GM21447 (cell line): ENCODE results near the gene TSPAN8.
"Not testable (repeated sequence)": the region's sequence is repeated elsewhere in the genome, so short reads cannot be mapped to it uniquely, and the experiment has no call there.

Experiments used
- ATAC-seq: cut with Tn5 transposase; IDR thresholded peaks from one replicate; pipeline ENCODE4 v1.9.1; 2021; ENCODE audit not compliant: unreplicated experiment

TSPAN8 gene

DNA sequence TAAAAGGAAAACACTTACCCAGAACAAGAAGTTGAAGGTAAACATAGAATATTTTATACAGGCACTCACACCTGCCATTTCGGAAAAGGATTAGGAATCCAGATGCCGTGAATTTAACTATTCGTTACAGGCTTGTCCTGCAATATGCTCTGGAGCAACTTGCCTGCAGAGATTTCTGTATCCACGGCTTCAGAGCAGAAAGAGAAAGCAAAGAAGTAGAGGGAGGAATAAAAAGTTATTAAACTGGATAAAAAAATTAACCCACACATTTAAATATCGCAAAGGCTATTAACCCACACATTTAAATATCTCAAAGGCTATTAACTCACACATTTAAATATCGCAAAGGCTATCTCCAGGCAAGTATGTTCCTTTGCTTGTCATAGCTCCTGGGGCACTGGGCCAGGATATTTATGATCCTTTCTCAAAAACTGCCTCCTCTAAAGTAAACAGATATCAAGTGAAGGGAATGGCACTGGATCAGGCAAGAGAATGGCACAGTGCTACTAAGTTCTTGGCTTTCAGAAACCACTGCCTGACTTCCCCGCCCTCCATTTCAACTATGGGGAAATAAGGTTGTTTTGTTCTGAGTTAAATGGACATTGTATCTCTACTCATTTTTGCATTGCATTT lies at the start of gene TSPAN8:
Gene TSPAN8 (minus strand): TSS at position 399 of the 633 bp plus-strand sequence. CDS start 321 bp downstream, at position 78.
- ATAC-seq, result no peak

DNA sequence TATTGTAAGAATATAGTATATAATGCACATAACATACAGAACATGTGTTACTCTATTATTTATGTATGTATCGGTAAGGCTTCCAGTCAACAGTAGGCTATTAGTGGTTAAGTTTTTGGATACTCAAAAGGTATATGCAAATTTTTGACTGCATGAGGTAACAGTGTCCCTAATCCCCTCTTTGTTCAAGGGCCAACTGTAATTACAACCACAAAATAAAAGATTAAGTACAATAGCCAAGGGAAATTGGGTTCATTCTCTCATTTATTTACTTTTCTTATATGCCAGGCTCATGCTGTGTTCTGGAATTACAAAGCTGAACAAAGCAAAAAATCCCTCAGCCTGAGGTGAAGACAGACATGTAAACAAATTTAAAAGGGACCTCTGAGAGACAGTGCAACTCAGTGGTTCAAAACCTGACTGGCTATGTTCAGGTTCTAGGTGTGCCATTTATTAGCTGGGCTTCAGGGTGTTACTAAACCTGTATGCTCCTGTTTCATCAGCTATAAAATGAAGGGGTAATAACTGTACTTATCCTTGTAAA lies 43.4 kb upstream of the TSPAN8 start:
- no peak for ATAC-seq

DNA sequence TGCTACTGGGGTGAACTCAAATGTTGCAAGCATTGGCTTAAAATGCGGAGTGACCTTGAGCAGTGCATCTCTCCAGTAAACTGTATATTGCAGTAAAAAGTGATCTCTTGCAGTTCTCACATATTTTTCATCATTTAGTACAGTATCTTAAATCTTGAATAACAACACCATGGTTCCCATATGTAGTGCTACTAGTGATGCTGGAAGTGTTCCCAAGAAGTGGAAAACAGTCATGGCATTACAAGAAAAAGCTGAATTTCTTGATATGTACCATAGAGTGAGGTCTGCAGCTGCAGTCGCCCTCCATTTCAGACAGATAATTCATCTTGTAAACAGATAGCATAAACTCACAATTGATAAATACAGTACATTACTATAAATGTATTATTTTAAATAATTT lies 42.9 kb upstream of the TSPAN8 start:
- no peak for ATAC-seq

DNA sequence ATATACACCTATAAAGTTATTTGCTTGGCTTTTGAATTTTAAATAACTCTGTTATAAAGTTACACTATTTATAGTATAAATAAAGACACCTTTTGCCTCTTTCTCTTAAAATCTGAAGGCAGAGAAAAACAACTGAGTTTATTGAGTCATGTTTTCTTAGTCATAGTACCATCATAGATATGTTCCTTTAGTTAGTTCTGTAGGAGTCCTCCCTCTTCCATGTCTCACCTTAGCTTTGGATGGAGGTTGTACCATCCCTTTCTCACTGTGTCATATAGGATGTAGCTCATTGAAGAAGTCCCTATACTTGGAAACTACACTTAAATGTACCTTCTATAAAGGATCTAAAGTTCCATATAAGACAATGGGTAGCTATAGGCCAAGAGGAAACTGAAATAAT lies 39.7 kb upstream of the TSPAN8 start:
- no peak for ATAC-seq

DNA sequence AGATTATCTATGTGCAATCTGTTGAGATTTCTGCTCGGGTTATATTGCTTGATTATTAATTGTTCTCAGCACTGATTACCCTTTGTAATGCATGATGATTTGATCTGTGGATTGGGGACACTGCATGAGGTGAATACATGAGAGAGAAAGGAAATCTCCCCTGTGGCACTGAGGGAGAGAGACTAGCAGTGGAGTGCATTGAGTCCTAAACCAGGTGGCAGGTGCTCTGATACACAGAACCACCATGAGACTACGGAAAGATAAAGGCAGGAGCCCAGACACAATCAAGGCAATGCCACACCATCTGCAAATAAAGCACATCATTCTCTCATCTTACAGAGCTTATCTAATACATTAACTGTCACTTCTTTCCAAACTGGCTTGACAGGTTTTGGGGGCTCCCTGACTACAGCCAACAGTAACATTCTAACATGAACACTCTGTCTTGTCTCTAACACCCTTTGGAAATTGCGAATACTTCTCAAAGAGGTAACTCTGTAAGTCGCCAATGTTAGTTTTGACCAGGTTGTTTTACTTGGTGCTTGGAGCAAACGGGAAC lies 37.6 kb upstream of the TSPAN8 start:
- no peak for ATAC-seq

DNA sequence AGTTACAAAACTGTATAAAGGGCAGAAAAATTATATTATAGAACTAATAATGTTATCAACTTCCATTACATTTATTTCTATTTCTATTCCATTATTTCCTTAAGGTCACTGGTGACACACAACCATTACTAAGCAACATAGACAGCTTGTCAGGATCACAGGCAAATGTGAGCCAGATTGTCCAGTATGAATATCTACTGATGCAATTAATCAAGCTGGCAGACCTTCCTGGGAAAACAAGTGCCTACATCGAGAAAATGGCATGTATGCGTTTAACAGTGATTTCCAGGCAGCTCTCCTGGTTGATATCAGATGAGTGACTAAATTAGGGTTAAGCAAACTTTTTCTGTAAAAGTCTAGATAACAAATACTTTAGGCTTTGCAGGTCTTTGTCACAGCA lies 36.9 kb upstream of the TSPAN8 start:
- no peak for ATAC-seq

DNA sequence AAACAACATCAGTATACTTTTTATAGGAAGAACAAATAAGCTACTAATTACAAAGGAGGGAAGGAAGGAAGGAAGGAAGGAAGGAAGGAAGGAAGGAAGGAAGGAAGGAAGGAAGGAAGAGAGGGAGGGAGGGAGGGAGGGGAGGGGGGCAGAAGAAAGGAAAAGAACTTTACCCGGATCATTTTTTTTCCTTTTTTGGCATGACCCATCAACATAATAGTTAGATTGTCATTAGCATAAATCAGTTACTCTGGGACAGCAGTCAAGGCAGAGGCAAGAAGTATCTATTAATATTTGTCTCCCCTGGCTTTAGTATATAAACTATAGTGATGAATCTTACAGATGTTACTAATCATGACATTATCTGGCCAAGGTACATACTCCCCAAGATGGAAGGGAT lies 35.2 kb upstream of the TSPAN8 start:
- no peak for ATAC-seq

DNA sequence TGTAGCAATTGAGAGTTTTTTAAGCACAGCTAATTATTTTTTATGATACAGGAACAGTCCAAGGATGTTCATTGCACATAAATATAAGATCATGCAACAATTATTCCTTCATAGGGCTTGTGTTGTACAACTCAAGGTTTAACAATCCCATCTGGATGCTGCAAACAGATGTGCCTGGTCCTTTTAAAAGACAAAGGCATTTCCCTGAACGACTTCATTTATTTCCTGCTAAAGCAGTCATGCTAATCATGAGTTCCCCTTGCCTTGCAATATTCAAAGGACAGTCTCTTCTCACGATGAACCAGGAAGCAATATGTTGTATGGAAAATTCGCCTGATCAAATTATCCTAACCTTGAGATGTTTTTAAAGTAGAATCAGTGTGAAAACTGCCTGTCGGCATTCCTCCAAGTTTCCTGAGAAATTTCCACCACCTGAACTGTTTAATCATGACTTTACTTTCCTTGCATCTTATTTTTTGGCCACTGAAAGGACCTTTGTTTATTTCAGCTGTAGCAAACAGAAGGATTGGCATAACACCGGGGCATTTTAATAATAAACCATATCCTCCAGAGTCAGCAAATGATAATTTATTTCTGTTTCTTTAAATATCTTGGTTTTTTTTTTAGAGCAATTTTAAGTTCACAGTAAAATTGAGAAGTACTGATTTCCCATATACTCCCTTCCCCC lies 33.9 kb upstream of the TSPAN8 start:
- no peak for ATAC-seq

DNA sequence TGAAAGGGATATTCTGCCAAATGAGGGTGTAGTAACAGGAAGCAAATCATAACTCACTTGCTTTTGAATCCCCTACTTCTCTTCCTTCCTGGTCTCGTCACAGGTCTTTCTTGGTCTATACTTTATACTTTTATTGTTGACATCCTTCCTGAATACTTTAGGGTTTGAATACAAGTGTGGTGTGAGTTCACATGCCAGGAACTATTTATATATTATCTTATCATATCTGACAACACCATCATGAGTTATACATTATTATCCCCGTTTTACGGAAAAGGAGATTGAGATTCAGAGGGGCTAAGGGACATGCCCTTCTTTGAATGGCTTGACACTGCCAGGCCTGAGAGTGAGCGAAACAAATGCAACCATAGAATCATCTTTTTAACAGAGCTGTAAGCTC lies 33.0 kb upstream of the TSPAN8 start:
- ATAC-seq, result no peak

DNA sequence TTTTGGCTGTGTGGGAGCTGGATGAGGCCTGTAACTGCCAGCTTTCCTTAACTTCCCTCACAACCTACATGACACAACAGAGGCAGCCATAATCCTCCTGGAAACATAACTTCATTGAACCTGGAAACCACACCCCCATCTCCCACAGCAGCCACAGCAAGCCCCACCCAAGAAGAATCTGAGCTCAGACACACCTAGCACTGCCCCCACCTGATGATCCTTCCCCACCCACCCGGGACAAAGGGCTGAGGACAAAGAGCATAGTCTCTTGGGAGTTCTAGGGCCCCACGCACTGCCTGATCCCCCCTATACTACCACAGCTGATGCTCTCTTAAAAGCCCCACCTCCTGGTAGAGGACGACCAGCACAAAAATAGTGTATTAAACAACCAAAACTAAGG lies 29.6 kb upstream of the TSPAN8 start:
- no peak for ATAC-seq

DNA sequence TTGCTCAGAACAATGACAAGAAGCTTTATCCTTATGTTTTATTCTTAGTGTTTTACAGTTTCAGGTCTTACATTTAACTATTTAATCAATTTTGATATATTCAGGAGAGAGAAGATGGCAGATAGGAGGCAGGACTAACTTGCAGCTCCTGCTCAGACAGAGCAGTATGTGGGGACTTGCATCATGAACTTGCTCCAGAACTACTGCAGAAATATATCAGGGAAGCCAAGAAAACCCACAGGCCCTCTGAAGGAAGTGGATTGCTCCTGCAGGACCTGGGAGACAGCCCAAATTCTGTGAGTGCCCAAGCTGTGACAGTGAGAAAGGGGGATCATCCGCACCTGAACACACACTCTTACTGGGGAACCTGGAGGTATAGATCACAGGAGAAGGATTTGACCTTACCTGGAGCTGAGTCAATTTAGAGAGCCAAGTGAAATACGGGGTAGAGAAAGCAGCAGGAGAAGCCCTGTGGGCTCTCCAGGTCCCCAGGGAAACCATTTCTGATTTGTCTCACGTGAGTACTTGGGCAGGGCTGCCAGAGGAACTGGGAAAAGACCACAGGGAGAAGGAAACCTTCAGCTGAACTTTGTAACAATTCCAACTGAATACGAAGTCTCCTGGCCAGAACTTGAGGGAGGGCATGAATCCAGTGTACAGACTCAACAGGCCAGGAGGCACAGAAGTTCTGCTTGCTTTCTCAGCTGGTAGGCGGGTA lies 28.9 kb upstream of the TSPAN8 start:
- no peak for ATAC-seq

DNA sequence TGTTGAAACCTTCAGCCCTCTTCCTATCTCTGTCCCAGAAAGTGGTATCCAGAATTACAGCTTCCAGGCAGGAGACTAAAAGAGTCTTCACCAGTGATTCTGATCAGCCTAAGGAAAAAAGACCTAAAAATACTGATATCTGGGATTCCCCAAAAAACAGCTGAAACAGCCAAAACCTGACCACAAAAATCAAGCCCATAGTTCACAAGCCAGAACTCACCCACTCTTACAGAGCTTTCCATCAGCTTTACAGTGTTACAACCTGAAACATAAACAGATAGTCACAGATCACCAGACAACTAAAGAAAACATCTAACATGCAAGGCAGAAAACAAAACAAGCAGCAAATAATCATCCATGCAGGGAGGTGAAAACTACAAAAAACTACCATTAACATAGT lies 26.0 kb upstream of the TSPAN8 start:
- ATAC-seq, result no peak

DNA sequence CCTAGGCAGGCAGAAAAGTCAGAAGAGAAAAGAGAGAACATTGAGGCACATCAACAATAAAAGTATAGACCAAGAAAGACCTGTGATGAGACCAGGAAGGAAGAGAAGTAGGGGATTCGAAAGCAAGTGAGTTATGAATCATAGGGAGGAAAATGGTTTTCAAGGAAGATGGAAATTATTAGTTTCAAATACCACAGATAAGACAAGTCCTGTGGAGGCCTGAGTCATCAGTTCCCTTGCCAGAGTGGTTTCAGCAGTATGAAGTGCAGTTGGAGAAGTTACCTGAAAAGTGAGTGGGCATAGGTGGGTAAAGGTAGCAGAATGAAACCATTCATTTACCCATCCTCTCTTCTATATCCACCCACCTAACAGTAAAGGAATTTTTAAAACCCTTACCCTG lies 25.2 kb upstream of the TSPAN8 start:
- ATAC-seq, result no peak

DNA sequence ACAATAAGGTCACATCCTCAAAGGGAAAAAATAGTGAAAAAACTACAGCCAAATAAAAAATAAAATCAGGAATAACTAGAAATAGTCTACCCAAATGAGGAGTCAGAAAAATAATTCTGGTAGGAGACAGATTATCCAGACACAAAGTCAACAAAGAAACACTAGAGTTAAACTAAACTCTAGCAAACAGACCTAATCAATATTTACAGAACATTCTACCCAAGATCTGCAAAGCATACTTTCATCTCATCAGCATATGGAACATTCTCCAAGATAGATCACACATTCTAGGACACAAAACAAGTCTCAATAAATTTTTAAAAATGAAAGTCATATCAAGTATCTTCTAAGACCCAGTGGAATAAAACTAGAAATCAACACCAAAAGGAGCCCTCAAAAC lies 20.4 kb upstream of the TSPAN8 start:
- no peak for ATAC-seq

DNA sequence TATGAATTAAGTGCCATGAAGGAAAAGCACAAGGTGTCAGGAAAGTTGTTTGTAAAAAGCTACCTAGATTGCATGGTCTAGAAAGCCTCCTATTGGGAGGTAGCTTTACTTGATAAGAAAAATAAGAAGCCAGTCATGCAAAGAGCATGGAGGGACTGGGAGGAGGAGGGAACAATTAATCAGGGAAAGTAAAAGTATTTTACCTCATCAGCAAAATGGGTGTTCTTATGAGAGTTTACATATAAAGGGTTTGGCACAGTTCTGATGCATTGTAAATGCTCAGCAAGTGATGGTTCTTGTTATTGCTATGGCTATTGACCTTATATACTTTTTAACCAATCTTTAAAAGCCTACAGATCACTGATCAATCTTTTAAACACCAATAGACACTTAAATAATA lies 17.0 kb upstream of the TSPAN8 start:
- no peak for ATAC-seq

DNA sequence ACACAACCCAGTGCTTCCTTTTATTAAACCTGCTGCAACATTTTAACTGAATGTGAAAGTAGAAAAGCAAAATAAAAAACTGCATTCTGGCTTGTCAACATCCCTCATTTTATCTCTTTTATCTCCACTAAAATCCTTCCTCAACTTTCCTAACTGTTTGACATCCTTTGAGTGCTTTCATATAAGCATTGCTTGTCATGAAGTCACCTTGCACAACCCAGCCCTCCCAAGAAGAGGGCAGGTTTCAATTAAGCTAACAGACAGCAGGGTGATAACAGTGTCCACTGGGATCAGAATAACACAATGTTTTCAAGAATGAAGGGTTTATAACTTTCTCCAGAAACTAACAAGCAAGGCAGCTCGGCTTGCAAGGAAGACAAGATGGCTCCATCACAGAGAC lies 16.3 kb upstream of the TSPAN8 start:
- no peak for ATAC-seq

DNA sequence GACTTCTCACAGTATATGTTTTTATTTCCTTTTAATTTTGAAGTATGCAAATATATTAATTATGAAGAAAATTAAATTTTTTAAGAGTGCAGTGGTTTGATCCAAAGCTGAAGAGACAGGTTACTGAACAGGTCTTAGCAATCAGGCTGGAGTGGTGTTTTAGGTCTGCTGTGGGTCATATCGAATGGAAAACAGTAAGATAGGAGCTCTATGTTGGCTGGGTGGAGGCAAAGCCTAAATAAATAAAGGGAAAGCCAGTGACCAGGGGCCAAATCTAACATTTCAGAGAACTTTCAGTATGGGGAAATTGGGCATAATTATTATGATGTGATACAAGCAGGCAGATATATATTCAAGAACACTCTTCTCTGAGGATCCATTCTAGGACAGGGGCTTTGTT lies 12.7 kb upstream of the TSPAN8 start:
- no peak for ATAC-seq

DNA sequence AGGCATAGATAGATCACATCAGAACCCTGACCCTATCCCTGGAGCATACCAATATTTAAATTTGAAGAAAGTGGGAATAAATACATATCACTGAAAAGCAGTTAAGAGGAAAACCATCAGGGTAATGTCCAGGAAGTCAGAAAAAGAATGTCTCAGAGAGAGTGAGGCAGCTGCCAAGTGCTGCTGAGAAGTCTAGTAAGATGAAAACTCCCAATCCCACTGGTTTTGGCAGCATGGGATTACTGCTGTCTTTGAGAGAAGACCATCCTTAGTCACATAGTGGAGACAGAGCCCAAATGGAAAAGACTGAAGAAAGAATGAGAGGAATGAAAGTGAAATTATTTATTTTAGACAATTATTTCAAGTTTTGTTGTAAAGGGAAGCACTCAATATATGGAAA lies 11.5 kb upstream of the TSPAN8 start:
- no peak for ATAC-seq

DNA sequence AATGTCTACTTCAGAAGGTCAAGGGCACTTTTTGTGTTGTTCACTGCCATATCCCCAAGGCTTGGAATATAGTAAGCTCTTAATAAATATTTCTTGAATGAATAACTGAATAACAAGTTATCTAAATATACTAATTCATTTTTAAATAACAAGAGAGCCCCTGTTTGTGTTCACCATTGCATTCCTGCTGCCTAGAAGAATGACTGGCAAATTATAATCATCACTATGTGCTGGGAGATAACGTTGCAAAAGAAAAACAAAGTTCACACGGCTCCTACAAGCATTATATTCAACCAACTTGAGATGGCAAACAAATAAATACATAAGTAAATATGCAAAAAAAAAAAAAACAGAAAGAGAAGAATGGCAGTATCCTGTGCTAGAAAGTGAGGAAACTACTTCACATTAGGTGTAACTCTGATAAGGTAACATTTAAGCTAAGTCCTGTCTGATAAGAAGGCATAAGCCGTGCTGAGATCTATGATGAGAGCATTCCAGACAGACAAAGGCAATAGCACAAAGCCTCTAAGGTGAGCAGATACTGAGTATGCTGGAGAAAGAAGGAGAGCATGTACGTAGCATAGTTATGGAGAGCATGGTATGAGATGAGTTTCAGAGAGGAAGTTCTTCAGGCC lies 9.2 kb upstream of the TSPAN8 start:
- no peak for ATAC-seq

DNA sequence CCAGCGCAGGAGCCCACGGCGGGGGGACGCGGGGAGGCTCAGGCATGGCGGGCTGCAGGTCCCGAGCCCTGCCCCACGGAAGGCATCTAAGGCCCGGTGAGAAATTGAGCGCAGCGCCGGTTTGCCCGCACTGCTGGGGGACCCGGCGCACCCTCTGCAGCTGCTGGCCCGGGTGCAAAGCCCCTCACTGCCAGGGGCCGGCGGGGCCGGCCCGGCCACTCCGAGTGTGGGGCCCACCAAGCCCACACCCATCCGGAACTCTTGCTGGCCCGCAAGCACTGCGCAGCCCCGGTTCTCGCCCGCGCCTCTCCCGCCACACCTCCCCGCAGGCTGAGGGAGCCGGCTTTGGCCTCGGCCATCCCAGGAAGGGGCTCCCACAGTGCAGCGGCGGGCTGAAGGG lies 8.5 kb upstream of the TSPAN8 start:
- no peak for ATAC-seq

DNA sequence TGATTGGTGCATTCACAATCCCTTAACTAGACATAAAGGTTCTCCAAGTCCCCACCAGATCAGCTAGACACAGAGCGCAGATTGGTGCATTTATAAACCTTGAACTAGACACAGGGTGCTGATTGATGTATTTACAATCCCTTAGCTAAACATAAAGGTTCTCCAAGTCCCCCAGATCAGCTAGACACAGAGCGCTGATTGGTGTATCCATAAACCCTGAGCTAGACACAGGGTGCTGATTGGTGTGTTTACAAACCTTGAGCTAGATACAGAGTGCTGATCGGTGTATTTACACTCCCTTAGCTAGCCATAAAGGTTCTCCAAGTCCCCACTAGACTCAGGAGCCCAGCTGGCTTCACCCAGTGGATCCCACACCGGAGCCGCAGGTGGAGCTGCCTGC lies 8.0 kb upstream of the TSPAN8 start:
- ATAC-seq, result not testable (repeated sequence)
